ENCODE data around the gene MKNK2. TPM values are rescaled to one million over a fixed set of nuclear protein-coding genes. Genes with fewer than 3 reads are reported as not detected.
"Not testable (repeated sequence)": the region's sequence is repeated elsewhere in the genome, so short reads cannot be mapped to it uniquely, and the experiment has no call there.

Gene MKNK2
- total RNA-seq, 1 experiment from 2014 or later: 80.9 TPM

DNA sequence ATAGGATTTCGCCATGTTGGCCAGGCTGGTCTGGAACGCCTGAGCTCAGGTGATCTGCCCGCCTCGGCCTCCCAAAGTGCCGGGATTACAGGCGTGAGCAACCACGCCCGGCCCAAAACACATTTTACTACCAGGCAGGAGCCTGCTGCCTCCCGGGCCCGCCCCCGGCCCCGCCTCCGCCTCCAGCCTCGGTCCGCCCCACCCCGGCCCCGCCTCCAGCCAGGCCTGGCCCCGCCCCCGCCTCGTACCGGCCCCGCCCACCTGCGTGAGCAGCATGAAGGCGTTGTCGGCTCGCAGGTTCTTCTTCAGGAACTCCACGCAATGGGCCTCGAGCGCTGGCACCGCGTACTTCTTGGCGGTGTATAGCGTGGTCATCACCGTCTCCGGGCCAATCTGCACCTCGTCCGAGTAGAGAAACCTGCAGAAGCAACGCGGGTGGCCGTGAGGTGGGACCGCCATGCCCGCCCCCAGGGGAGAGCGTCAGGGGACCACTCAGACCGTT is 58.2 kb downstream of the MKNK2 start:
- no peak for DNase-seq (ENCODE audit: low read depth)

DNA sequence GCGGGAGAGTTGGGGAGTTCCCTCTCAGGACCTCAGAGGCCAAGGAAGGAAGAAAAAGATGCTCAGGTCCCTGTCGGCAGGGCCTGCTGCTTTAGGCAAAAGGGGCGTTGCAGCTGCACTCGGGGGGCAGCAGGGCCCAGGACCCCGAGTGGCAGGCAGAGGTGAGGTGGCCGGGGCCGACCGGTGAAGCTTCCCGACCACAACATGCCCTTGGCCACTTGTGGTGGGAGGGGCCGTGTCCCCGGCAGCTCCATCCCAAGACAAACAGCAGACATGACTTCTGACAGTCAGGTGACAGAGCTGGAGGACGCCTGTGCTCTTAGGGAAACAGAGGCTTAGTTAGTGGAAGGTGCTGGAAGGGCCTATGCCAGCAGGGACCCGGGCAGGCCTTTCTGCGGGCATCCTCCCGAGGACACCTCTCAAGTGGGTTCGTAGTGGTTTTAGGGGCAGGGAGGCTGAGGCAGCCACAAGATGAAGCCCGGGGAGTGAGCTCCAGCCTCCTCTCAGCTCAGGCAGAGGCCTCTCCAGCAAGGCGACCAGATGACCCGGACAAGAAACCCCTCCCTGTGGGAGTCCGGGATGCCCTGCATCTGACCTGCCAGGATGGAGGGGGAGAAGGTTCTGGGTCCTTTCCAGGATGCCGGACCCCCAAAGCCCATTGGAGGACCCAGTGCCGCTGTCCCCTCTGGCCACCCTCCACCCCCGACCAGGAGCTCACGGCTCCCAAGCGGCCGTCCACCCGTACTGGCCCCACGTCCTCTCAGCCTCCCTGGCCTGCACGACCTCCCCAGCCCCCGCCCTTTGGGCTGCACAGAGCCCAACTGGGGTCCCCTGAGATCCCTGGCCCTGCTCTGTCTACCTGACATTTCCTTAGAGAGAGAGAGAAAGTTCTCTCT is 59.8 kb downstream of the MKNK2 start:
- no peak for DNase-seq (ENCODE audit: low read depth)

GRCh38 chr19:1990230-1991017 is 60.6 kb downstream of the MKNK2 start:
- no peak for DNase-seq (ENCODE audit: low read depth)

- DNase-seq (ENCODE audit: low read depth): no peak
These were observed 61.4 kb downstream of the MKNK2 start for GRCh38 chr19:1989513-1990229.

- DNase-seq (ENCODE audit: low read depth): not testable (repeated sequence)
These were observed 62.6 kb downstream of the MKNK2 start for GRCh38 chr19:1988464-1988863.

Other genes starting within 250 kb of the MKNK2 start
- 5.8 and 6.4 TPM in 2 replicates for gene ATP8B3, start 239.0 kb downstream of the MKNK2 start, total RNA-seq (2014; rRNA removed; shearing (Covaris generic))
- gene REXO1, start 202.8 kb downstream of the MKNK2 start, total RNA-seq (2014; rRNA removed; shearing (Covaris generic)): 3.4 and 13.8 TPM in 2 replicates
- 1.2 and 8.4 TPM in 2 replicates for gene KLF16, start 187.7 kb downstream of the MKNK2 start, total RNA-seq (2014; rRNA removed; shearing (Covaris generic))
- 59.0 and 94.1 TPM in 2 replicates for gene ABHD17A, start 165.7 kb downstream of the MKNK2 start, total RNA-seq (2014; rRNA removed; shearing (Covaris generic))
- 1.0 and 6.7 TPM in 2 replicates for gene ADAT3, start 145.8 kb downstream of the MKNK2 start, total RNA-seq (2014; rRNA removed; shearing (Covaris generic))
- 75.5 and 98.0 TPM in 2 replicates for gene SCAMP4, start 145.8 kb downstream of the MKNK2 start, total RNA-seq (2014; rRNA removed; shearing (Covaris generic))
- gene CSNK1G2, start 110.1 kb downstream of the MKNK2 start, total RNA-seq (2014; rRNA removed; shearing (Covaris generic)): 50.1 and 70.7 TPM in 2 replicates
- gene BTBD2, start 35.5 kb downstream of the MKNK2 start, total RNA-seq (2014; rRNA removed; shearing (Covaris generic)): 32.4 and 63.3 TPM in 2 replicates
- gene MOB3A, start 45.1 kb upstream of the MKNK2 start, total RNA-seq (2014; rRNA removed; shearing (Covaris generic)): 9.6 and 19.1 TPM in 2 replicates
- 0.15 TPM in 1 of 2 replicates, not detected in the other for gene IZUMO4, start 45.7 kb upstream of the MKNK2 start, total RNA-seq (2014; rRNA removed; shearing (Covaris generic))
- gene AP3D1, start 100.3 kb upstream of the MKNK2 start, total RNA-seq (2014; rRNA removed; shearing (Covaris generic)): 61.0 and 93.3 TPM in 2 replicates
- gene DOT1L, start 112.7 kb upstream of the MKNK2 start, total RNA-seq (2014; rRNA removed; shearing (Covaris generic)): 4.1 and 11.0 TPM in 2 replicates
- 75.4 and 79.5 TPM in 2 replicates for gene PLEKHJ1, start 185.1 kb upstream of the MKNK2 start, total RNA-seq (2014; rRNA removed; shearing (Covaris generic))
- 36.9 and 44.0 TPM in 2 replicates for gene SF3A2, start 185.6 kb upstream of the MKNK2 start, total RNA-seq (2014; rRNA removed; shearing (Covaris generic))
- 1.5 and 2.9 TPM in 2 replicates for gene AMH, start 198.1 kb upstream of the MKNK2 start, total RNA-seq (2014; rRNA removed; shearing (Covaris generic))
- gene JSRP1, start 205.2 kb upstream of the MKNK2 start, total RNA-seq (2014; rRNA removed; shearing (Covaris generic)): not detected in 2 replicates
- not detected in 2 replicates for gene PEAK3, start 230.9 kb upstream of the MKNK2 start, total RNA-seq (2014; rRNA removed; shearing (Covaris generic))

All from M059J (cell line).